Neural cell (in vitro differentiated cells): ENCODE results near the gene C3orf85. TPM values are rescaled to one million over a fixed set of nuclear protein-coding genes. Genes with fewer than 3 reads are reported as not detected.

Source experiments
- H2AFZ ChIP-seq: fragments of 200-600, 300-800 bp; sonication (generic), shearing (Covaris generic); 2 replicates; pipeline ENCODE4 v1.6.0; 2014; ENCODE audit warnings: low read depth, mild to moderate bottlenecking, antibody characterized with exemption, low read length, moderate library complexity
- H3F3A ChIP-seq: fragments of 200-600 bp; shearing (Covaris generic); 2 replicates; pipeline ENCODE4 v1.6.1; 2016; ENCODE audit warnings: mild to moderate bottlenecking, moderate library complexity, mixed read lengths, antibody characterized with exemption, low read length; ENCODE audit not compliant: insufficient read depth, poor library complexity, severe bottlenecking
- H3K27ac ChIP-seq: fragments of 200-600, 300-800 bp; sonication (generic), shearing (Covaris generic); 2 replicates; pipeline ENCODE4 v1.5.1; 2014; ENCODE audit warnings: mild to moderate bottlenecking, low read length, moderate library complexity
- H3K27me3 ChIP-seq: fragments of 300-800, 200-600 bp; sonication (generic), shearing (Covaris generic); 2 replicates; pipeline ENCODE4 v1.6.0; 2014; ENCODE audit warnings: mild to moderate bottlenecking, low read depth, low read length, moderate library complexity; ENCODE audit not compliant: insufficient read depth
- H3K36me3 ChIP-seq: fragments of 300-800, 200-600 bp; sonication (generic), shearing (Covaris generic); 2 replicates; pipeline ENCODE4 v1.5.1; 2014; ENCODE audit warnings: mild to moderate bottlenecking, antibody characterized with exemption, low read length, moderate library complexity; ENCODE audit not compliant: insufficient read depth
- H3K4me2 ChIP-seq: fragments of 300-800, 200-600 bp; sonication (generic), shearing (Covaris generic); 2 replicates; pipeline ENCODE4 v1.6.0; 2014; ENCODE audit warnings: mild to moderate bottlenecking, low read length
- H3K4me3 ChIP-seq: fragments of 300-800, 200-600 bp; sonication (generic), shearing (Covaris generic); 2 replicates; pipeline ENCODE4 v1.5.1; 2014; ENCODE audit warnings: mild to moderate bottlenecking, low read length, moderate library complexity
- H3K79me2 ChIP-seq: fragments of 200-600 bp; shearing (Covaris generic); replicated peaks from 2 replicates; pipeline ENCODE4 v1.6.0; 2014; ENCODE audit warnings: mild to moderate bottlenecking, low read length, moderate library complexity; ENCODE audit not compliant: insufficient read depth
- H3K9ac ChIP-seq: fragments of 300-800, 200-600 bp; sonication (generic), shearing (Covaris generic); 2 replicates; pipeline ENCODE4 v1.6.1; 2016; ENCODE audit warnings: mild to moderate bottlenecking, low read length, mixed read lengths
- H3K9me2 ChIP-seq: fragments of 200-600 bp; shearing (Covaris generic); 2 replicates; pipeline ENCODE4 v1.6.1; 2016; ENCODE audit warnings: mild to moderate bottlenecking, low read length, mixed read lengths; ENCODE audit not compliant: insufficient read depth
- H3K9me3 ChIP-seq: fragments of 200-600, 300-800 bp; sonication (generic), shearing (Covaris generic); 2 replicates; pipeline ENCODE4 v1.6.1; 2016; ENCODE audit warnings: mild to moderate bottlenecking, mixed run types, low read length, moderate library complexity, mixed read lengths
- H4K20me1 ChIP-seq: fragments of 200-600 bp; shearing (Covaris generic); 2 replicates; pipeline ENCODE4 v1.6.1; 2016; ENCODE audit warnings: mild to moderate bottlenecking, mixed run types; ENCODE audit not compliant: insufficient read depth
- CTCF ChIP-seq: fragments of 450-650 bp; IDR thresholded peaks from 2 replicates; pipeline ENCODE4 v1.5.1; 2014; ENCODE audit warnings: antibody characterized with exemption, mild to moderate bottlenecking, moderate library complexity; ENCODE audit not compliant: poor library complexity, severe bottlenecking
- EP300 ChIP-seq: fragments of 450-650 bp; conservative IDR thresholded peaks from 2 replicates; pipeline ENCODE4 v1.6.1; 2014; ENCODE audit warnings: antibody characterized with exemption, mild to moderate bottlenecking, moderate library complexity; ENCODE audit not compliant: poor library complexity, severe bottlenecking
- EZH2 ChIP-seq: fragments of 200-600, 300-800 bp; shearing (Covaris generic), sonication (generic); IDR thresholded peaks from 2 replicates; pipeline ENCODE4 v1.6.1; 2014; ENCODE audit warnings: antibody characterized with exemption, low read length, borderline replicate concordance, mild to moderate bottlenecking; ENCODE audit not compliant: insufficient read depth, poor library complexity, severe bottlenecking
- MXI1 ChIP-seq: fragments of 450-650 bp; conservative IDR thresholded peaks from 2 replicates; pipeline ENCODE4 v1.6.1; 2014; ENCODE audit warnings: antibody characterized with exemption, mild to moderate bottlenecking; ENCODE audit not compliant: poor library complexity, severe bottlenecking
- POLR2AphosphoS5 ChIP-seq: IDR thresholded peaks from 2 replicates; pipeline ENCODE4 v1.6.1; 2012
- RAD21 ChIP-seq: fragments of 450-650 bp; conservative IDR thresholded peaks from 2 replicates; pipeline ENCODE4 v1.6.1; 2014; ENCODE audit warnings: antibody characterized with exemption, mild to moderate bottlenecking, moderate library complexity
- REST ChIP-seq: IDR thresholded peaks from 2 replicates; pipeline ENCODE4 v1.6.1; 2012; ENCODE audit warnings: borderline replicate concordance
- SMC3 ChIP-seq: fragments of 450-650 bp; conservative IDR thresholded peaks from 2 replicates; pipeline ENCODE4 v1.6.1; 2014; ENCODE audit warnings: antibody characterized with exemption, mild to moderate bottlenecking, moderate library complexity; ENCODE audit not compliant: poor library complexity
- TAF1 ChIP-seq: IDR thresholded peaks from 2 replicates; pipeline ENCODE4 v1.6.1; 2012; ENCODE audit warnings: low read depth
- polyA plus RNA-seq: library from polyadenylated mRNA; depleted of rRNA; stranded (reverse); fragments of >200 nt; gene quantifications from 2 replicates; pipeline ENCODE4 v1.2.3, GENCODE V29; 2014

Gene C3orf85
- polyA plus RNA-seq, 1 donor from 2014 or later = not detected

- Histone ChIP-seq H3K9me3 (no peaks in the 10 kb centered on the region), H3F3A (no peaks in the 10 kb centered on the region), H3K79me2 (no peaks in the 10 kb centered on the region), H3K27ac (no peak overlapping the region), H3K27me3 (no peaks in the 10 kb centered on the region), H3K36me3 (no peaks in the 10 kb centered on the region), H3K4me3 (no peak overlapping the region), H3K9ac (no peak overlapping the region), H4K20me1 (no peaks in the 10 kb centered on the region), H3K9me2 (no peaks in the 10 kb centered on the region), H3K4me2 (no peak overlapping the region), H2AFZ (no peak overlapping the region)
- TF ChIP-seq SMC3 (no peak), MXI1 (no peak), EP300 (no peak), REST (no peak), RAD21 (no peak), CTCF (no peak)
Observed at GRCh38 chr3:109122690-109123089, 13.8 kb upstream of the C3orf85 start.

GRCh38 chr3:109125902-109126301, 10.6 kb upstream of the C3orf85 start:
- Histone ChIP-seq H3K9me3 (no peaks in the 10 kb centered on the region), H3K36me3 (no peaks in the 10 kb centered on the region), H3F3A (no peaks in the 10 kb centered on the region), H3K79me2 (no peaks in the 10 kb centered on the region), H3K9ac (no peak overlapping the region), H3K9me2 (no peaks in the 10 kb centered on the region), H3K4me3 (no peak overlapping the region), H3K4me2 (no peak overlapping the region), H2AFZ (no peak overlapping the region), H3K27me3 (no peaks in the 10 kb centered on the region), H3K27ac (no peak overlapping the region), H4K20me1 (no peaks in the 10 kb centered on the region)
- TF ChIP-seq MXI1 (no peak), REST (no peak), EP300 (no peak), RAD21 (no peak), TAF1 (no peak), EZH2 (no peak), POLR2AphosphoS5 (no peak), CTCF (no peak), SMC3 (no peak)
